ENCODE results near the gene NLK. TPM values are rescaled to one million over a fixed set of nuclear protein-coding genes. Genes with fewer than 3 reads are reported as not detected.

NLK gene
- total and polyA plus RNA-seq, 2 donors (not counting 3 experiments of a cell fraction or from before 2014, with no cell fraction given): 23.8 to 34.2 TPM

GRCh38 chr17:28112181-28112580 lies 69.7 kb downstream of the NLK start:
- no peak for DNase-seq (ENCODE audit: low read depth, low spot score)
- intact Hi-C loops (cut with micrococcal nuclease): no loop called here

More at GRCh38 chr17:28112181-28112580, 69.7 kb downstream of the NLK start:
- dilution Hi-C loops (cut with MboI; ENCODE audit: extremely low pct_ligation_motif_present, low sequenced_read_pairs): no loop called here
- Histone ChIP-seq H3K9me3 (replicated peaks; ENCODE audit: control insufficient read depth, insufficient read depth, low read length) (no peaks in the 10 kb centered on the region), H3K27me3 (ENCODE audit: control insufficient read depth in 2 of 2, insufficient read depth in 2 of 2, low read length in 2 of 2) (no peaks in the 10 kb centered on the region), H3K4me2 (ENCODE audit: insufficient read depth, low read length) (peak overlapping the region; percentile 69), H3K9me1 (replicated peaks; ENCODE audit: control insufficient read depth, extremely low read depth, insufficient read depth, low read length) (no peaks in the 10 kb centered on the region), H2AFZ (ENCODE audit: low read depth, low read length) (no peak overlapping the region), H3K4me1 (ENCODE audit: control insufficient read depth, extremely low read depth, insufficient read depth, low read length) (peaks cover 21% of the 10 kb centered on the region), H3K36me3 (ENCODE audit: control insufficient read depth in 2 of 2, extremely low read depth in 1 of 2, insufficient read depth in 2 of 2, low read length in 2 of 2) (no peaks in the 10 kb centered on the region), H3K27ac (ENCODE audit: insufficient read depth, low read depth, low read length) (peak overlapping the region; percentile 13), H4K20me1 (replicated peaks; ENCODE audit: control insufficient read depth, extremely low read depth, insufficient read depth, low read length) (peaks cover 2% of the 10 kb centered on the region), H3K79me2 (ENCODE audit: control insufficient read depth, insufficient read depth, low read length) (peaks cover 31% of the 10 kb centered on the region), H3K4me3 (replicated peaks in 1 of 3; ENCODE audit: insufficient read depth in 1 of 3, low read depth in 1 of 3, low read length in 3 of 3) (no peak overlapping the region), H3K9ac (replicated peaks; ENCODE audit: extremely low read depth, insufficient read depth, low read length) (peak overlapping the region; percentile 13)
- no peak for FAIRE-seq
- CTCF ChIA-PET: interaction anchor here (0.9 to 2.5 kb wide), 9 partner anchors 9 to 81 kb away, joined by 3 to 16 read pairs (median 5); no protein-coding TSS in a partner anchor
- POLR2A ChIA-PET: no interaction called here
- no TSS peak for BruUV-seq (replicated peaks)
- TF ChIP-seq GATA2 (IDR thresholded peaks at IDR 0.05; ENCODE audit: insufficient read depth, insufficient read length, low read depth, low read length) (no peak), EZH2 (IDR thresholded peaks at IDR 0.05; ENCODE audit: borderline replicate concordance, low read depth, low read length, severe bottlenecking) (no peak), POLR2A (IDR thresholded peaks at IDR 0.05; ENCODE audit: low read depth, low read length) (no peak), JUN (IDR thresholded peaks at IDR 0.05; ENCODE audit: borderline replicate concordance, insufficient read depth, insufficient read length, low read depth) (no peak), MYC (IDR thresholded peaks at IDR 0.05; ENCODE audit: low read depth, low read length) (no peak), POLR2AphosphoS5 (IDR thresholded peaks at IDR 0.05; ENCODE audit: insufficient read depth, low read depth, low read length) (no peak), CTCF (IDR thresholded peaks at IDR 0.05; ENCODE audit: extremely low read depth in 1 of 2, insufficient read depth in 1 of 2, low read depth in 1 of 2, low read length in 2 of 2) (no peak), FOS (IDR thresholded peaks at IDR 0.05; ENCODE audit: borderline replicate concordance, insufficient read depth, low read length) (no peak), MAX (IDR thresholded peaks at IDR 0.05; ENCODE audit: insufficient read depth, insufficient read length) (no peak)

All from endothelial cell of umbilical vein (primary cell).